ENCODE measurements around the gene TRPM3. TPM values are rescaled to one million over a fixed set of nuclear protein-coding genes. Genes with fewer than 3 reads are reported as not detected.

TRPM3 gene
- total and polyA plus RNA-seq, 2 of the 8 experiments (the other 6 are each of a cell fraction or from before 2014, with no cell fraction given): 2.4 to 10.9 TPM

DNA sequence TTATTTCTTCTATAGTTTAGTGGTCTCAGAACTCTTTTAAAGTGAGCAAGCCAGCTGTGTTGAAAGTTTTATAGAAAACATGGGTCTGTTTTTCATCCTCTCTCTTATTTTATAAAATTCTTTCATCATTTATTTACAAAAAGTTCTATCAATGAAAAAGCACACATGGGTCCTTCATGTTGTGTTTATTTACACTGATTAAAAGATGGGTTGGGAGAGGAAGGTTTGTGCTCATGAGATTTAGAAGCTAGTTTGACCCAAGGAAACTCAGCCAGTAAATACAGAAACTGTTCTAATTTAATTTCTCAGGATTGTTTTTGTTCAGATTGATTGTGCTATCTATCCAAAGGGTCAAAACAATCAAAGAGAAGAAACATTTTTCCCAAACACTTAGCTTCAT lies 528.2 kb downstream of the TRPM3 start:
- H3K23me2 ChIP-seq (ENCODE audit: low read depth, low read length): no peaks in the 10 kb centered on the region

More for the DNA sequence above, 528.2 kb downstream of the TRPM3 start:
- Histone ChIP-seq H4K8ac (ENCODE audit: extremely low read depth, insufficient read depth, low read length) (no peak overlapping the region), H3K36me3 (ENCODE audit: control insufficient read depth in 2 of 4, insufficient read depth in 4 of 4, low read length in 3 of 4) (no peaks in the 10 kb centered on the region), H3K4me3 (ENCODE audit: extremely low read depth in 1 of 4, insufficient read depth in 2 of 4, low read depth in 3 of 4, low read length in 4 of 4) (no peak overlapping the region), H3K79me2 (ENCODE audit: control insufficient read depth in 1 of 2, insufficient read depth in 2 of 2, low read length in 2 of 2) (no peaks in the 10 kb centered on the region), H3K18ac (ENCODE audit: extremely low read depth, low read length) (no peak overlapping the region), H3K9me3 (ENCODE audit: insufficient read depth in 2 of 2, low read depth in 1 of 2, low read length in 1 of 2) (no peaks in the 10 kb centered on the region), H4K20me1 (replicated peaks in 1 of 2; ENCODE audit: control insufficient read depth in 1 of 2, insufficient read depth in 2 of 2, low read length in 2 of 2) (no peaks in the 10 kb centered on the region), H2BK5ac (ENCODE audit: low read depth, low read length) (no peak overlapping the region), H4K91ac (replicated peaks; ENCODE audit: insufficient read length, low read length) (no peak overlapping the region), H2BK20ac (ENCODE audit: low read length) (no peak overlapping the region), H2AFZ (ENCODE audit: low read length) (no peak overlapping the region), H3K4me2 (ENCODE audit: insufficient read depth in 1 of 2, low read depth in 2 of 2, low read length in 2 of 2) (no peak overlapping the region), H3K14ac (ENCODE audit: insufficient read length) (no peak overlapping the region), H3K56ac (replicated peaks; ENCODE audit: insufficient read length, low read depth, low read length) (no peak overlapping the region), H3K79me1 (ENCODE audit: low read depth, low read length) (no peaks in the 10 kb centered on the region), H3K4me1 (replicated peaks in 1 of 4; ENCODE audit: control insufficient read depth in 3 of 4, insufficient read depth in 4 of 4, low read length in 3 of 4) (no peaks in the 10 kb centered on the region), H4K5ac (ENCODE audit: insufficient read length, low read depth, low read length) (no peak overlapping the region), H2BK15ac (ENCODE audit: low read length) (no peak overlapping the region), H2AK5ac (ENCODE audit: low read depth, low read length) (no peak overlapping the region), H3K27me3 (replicated peaks in 1 of 4; ENCODE audit: control insufficient read depth in 3 of 4, extremely low read depth in 1 of 4, insufficient read depth in 3 of 4, low read length in 3 of 4) (no peaks in the 10 kb centered on the region), H3K9ac (replicated peaks in 1 of 4; ENCODE audit: extremely low read depth in 1 of 4, low read depth in 3 of 4, low read length in 3 of 4) (no peak overlapping the region), H2BK12ac (ENCODE audit: low read depth, low read length) (no peak overlapping the region), H3K27ac (ENCODE audit: low read depth, low read length) (no peak overlapping the region), H2BK120ac (replicated peaks; ENCODE audit: low read depth, low read length) (no peak overlapping the region), H3K23ac (ENCODE audit: insufficient read length) (no peak overlapping the region), H3K4ac (replicated peaks; ENCODE audit: insufficient read length, low read depth, low read length) (no peak overlapping the region)
- POLR2A ChIA-PET (ENCODE audit: partially characterized antibody): no interaction called here
- CTCF ChIA-PET (ENCODE audit: partially characterized antibody): interaction anchor here (1.1 to 2.6 kb wide), 4 partner anchors 9 to 259 kb away, joined by 3 to 14 read pairs (median 5); no protein-coding TSS in a partner anchor
- DNase-seq (ENCODE audit: low read depth in 1 of 2, low spot score in 2 of 2): no peak
- TF ChIP-seq SP4 (IDR thresholded peaks at IDR 0.05; ENCODE audit: low read length) (no peak), HDAC2 (IDR thresholded peaks at IDR 0.05; ENCODE audit: borderline replicate concordance in 1 of 2, low read depth in 2 of 2, low read length in 2 of 2) (no peak), POLR2AphosphoS5 (IDR thresholded peaks at IDR 0.05; ENCODE audit: low read depth, low read length) (no peak), TAF1 (IDR thresholded peaks at IDR 0.05; ENCODE audit: low read depth, low read length) (no peak), CBX5 (IDR thresholded peaks at IDR 0.05; ENCODE audit: low read depth, low read length) (no peak), TBP (IDR thresholded peaks at IDR 0.05; ENCODE audit: low read depth, low read length) (no peak), EGR1 (IDR thresholded peaks at IDR 0.05; ENCODE audit: borderline replicate concordance, low read depth, low read length) (no peak), HDAC6 (IDR thresholded peaks at IDR 0.05; ENCODE audit: low read depth, low read length) (no peak)
- TF ChIP-seq, protein P1, sequence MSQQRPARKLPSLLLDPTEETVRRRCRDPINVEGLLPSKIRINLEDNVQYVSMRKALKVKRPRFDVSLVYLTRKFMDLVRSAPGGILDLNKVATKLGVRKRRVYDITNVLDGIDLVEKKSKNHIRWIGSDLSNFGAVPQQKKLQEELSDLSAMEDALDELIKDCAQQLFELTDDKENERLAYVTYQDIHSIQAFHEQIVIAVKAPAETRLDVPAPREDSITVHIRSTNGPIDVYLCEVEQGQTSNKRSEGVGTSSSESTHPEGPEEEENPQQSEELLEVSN (IDR thresholded peaks at IDR 0.05): no peak
- TF ChIP-seq, protein P2, sequence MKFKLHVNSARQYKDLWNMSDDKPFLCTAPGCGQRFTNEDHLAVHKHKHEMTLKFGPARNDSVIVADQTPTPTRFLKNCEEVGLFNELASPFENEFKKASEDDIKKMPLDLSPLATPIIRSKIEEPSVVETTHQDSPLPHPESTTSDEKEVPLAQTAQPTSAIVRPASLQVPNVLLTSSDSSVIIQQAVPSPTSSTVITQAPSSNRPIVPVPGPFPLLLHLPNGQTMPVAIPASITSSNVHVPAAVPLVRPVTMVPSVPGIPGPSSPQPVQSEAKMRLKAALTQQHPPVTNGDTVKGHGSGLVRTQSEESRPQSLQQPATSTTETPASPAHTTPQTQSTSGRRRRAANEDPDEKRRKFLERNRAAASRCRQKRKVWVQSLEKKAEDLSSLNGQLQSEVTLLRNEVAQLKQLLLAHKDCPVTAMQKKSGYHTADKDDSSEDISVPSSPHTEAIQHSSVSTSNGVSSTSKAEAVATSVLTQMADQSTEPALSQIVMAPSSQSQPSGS (IDR thresholded peaks at IDR 0.05; ENCODE audit: low read length): no peak
- no peak for FAIRE-seq

All from H1 (cell line).